Colonic mucosa (tissue), 4 donors: ENCODE results near the gene LPAR3. TPM values are rescaled to one million over a fixed set of nuclear protein-coding genes. Genes with fewer than 3 reads are reported as not detected.

ENCODE experiments used
- DNase-seq: peaks from one replicate; pipeline ENCODE4 v3.0.0-alpha.2; 2020
- H3K27ac ChIP-seq: fragments of 200-600 bp; one replicate; pipeline ENCODE4 v1.8.0; 2021
- H3K27me3 ChIP-seq: fragments of 200-600 bp; one replicate; pipeline ENCODE4 v1.8.0; 2021
- H3K36me3 ChIP-seq: fragments of 200-600 bp; one replicate; pipeline ENCODE4 v1.8.0; 2021
- H3K4me1 ChIP-seq: fragments of 200-600 bp; one replicate; pipeline ENCODE4 v1.8.0; 2021; ENCODE audit warnings: mild to moderate bottlenecking
- H3K4me3 ChIP-seq: fragments of 200-600 bp; one replicate; pipeline ENCODE4 v1.8.0; 2021
- H3K9ac ChIP-seq, 2 donors: one replicate each; pipeline ENCODE4 v1.7.0; 2013; ENCODE audit warnings: control low read depth in 2 of 2, low read depth in 2 of 2, low read length in 2 of 2
- H3K9me3 ChIP-seq: fragments of 200-600 bp; one replicate; pipeline ENCODE4 v1.8.0; 2021
- intact Hi-C: fragments of 100-400 bp; cut with DNase I; formaldehyde crosslinking; loops from one replicate; pipeline ENCODE4 v1.14.1; 2022
- total RNA-seq, 2 donors: library from RNA; stranded (reverse); fragmentation: NEBNext Ultra II Directional in 1 of 2; extraction: Animal tissue kit (Norgen Biotek cat#: 25700) in 1 of 2; gene quantifications; one replicate each; pipeline ENCODE4 v1.2.1, GENCODE V29; 2021
- TF ChIP-seq, protein P1 (sequence below): fragments of 200-600 bp; IDR thresholded peaks from one replicate; pipeline ENCODE4 v1.8.0; 2022; ENCODE audit warnings: antibody characterized with exemption, mild to moderate bottlenecking
- donor health status: healthy.
- donor health status: DM: no; HTN: no; CAD: no.
- donor health status: DM: no; HTN: no; CAD: no.

Gene LPAR3
- total RNA-seq, 2 donors from 2014 or later, result 2.3 to 3.6 TPM

DNA sequence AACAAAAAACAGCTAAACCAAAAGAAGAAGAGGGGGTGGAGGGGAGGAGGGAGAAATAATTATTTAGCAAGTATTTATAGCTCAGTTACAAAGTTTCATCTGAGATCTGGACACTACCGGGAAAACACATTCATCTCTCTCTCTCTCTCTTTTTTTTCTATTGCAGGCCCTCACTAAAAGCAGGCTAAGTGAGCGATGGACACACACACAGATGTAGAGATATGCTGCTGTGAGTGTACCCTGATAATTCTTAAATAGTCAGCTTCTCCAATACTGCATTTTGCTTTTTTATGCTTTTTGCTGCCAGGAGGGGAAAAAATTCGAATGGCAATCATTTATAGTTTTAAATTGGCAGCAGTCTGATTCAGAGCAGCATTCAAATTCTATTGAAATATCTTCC lies 65.0 kb downstream of the LPAR3 start:
- Histone ChIP-seq H3K4me1 (no peaks in the 10 kb centered on the region), H3K9me3 (no peaks in the 10 kb centered on the region), H3K4me3 (no peak overlapping the region), H3K9ac (no peak overlapping the region), H3K27ac (no peak overlapping the region), H3K36me3 (no peaks in the 10 kb centered on the region), H3K27me3 (no peaks in the 10 kb centered on the region)
- TF ChIP-seq, protein P1, sequence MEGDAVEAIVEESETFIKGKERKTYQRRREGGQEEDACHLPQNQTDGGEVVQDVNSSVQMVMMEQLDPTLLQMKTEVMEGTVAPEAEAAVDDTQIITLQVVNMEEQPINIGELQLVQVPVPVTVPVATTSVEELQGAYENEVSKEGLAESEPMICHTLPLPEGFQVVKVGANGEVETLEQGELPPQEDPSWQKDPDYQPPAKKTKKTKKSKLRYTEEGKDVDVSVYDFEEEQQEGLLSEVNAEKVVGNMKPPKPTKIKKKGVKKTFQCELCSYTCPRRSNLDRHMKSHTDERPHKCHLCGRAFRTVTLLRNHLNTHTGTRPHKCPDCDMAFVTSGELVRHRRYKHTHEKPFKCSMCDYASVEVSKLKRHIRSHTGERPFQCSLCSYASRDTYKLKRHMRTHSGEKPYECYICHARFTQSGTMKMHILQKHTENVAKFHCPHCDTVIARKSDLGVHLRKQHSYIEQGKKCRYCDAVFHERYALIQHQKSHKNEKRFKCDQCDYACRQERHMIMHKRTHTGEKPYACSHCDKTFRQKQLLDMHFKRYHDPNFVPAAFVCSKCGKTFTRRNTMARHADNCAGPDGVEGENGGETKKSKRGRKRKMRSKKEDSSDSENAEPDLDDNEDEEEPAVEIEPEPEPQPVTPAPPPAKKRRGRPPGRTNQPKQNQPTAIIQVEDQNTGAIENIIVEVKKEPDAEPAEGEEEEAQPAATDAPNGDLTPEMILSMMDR, result no peak
- DNase-seq, result no peak
- intact Hi-C loops, result no loop called here

DNA sequence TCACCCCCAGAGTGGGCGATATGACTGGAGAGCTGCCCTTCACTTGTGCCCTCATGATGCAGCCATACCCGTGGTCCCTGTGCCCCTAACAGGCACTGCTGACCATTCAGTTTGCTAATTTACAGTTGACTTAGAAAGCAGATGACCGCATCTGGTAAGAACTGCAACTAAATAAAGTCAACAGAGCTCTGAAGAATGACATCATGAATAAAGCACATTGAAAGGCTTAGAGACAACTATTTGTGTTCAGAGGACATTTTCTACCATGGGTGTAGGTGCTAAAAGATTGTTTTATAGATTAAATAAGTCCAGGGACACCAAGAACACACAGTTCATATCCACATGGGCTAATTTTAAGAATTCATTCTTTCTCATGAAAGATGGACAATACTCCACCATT lies 65.5 kb downstream of the LPAR3 start:
- Histone ChIP-seq H3K4me1 (no peaks in the 10 kb centered on the region), H3K9ac (no peak overlapping the region), H3K27ac (no peak overlapping the region), H3K27me3 (no peaks in the 10 kb centered on the region), H3K4me3 (no peak overlapping the region), H3K36me3 (no peaks in the 10 kb centered on the region), H3K9me3 (no peaks in the 10 kb centered on the region)
- intact Hi-C loops, result no loop called here
- TF ChIP-seq, protein P1, result no peak
- no peak for DNase-seq

DNA sequence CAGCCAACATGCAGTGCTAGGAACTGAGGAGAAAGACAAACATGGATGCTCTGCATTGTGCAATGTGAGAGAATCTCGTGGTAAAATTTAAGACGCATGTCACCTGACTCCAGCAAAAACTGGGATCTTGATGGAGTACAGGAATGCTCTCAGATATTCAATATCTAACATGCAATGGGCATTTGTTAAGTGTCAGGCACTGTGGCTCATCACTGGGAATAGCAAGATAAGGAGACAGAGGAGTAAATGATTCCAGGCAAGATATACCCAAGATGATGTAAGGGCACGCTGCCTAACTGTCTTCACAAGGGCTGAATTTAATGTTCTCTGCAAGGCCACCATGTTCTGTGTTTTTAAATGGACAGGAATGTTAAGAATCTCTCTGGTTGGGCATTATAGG lies 67.8 kb downstream of the LPAR3 start:
- Histone ChIP-seq H3K9me3 (no peaks in the 10 kb centered on the region), H3K9ac (no peak overlapping the region), H3K27ac (no peak overlapping the region), H3K4me1 (no peaks in the 10 kb centered on the region), H3K4me3 (no peak overlapping the region), H3K36me3 (no peaks in the 10 kb centered on the region), H3K27me3 (no peaks in the 10 kb centered on the region)
- TF ChIP-seq, protein P1, result no peak
- no peak for DNase-seq
- intact Hi-C loops, result no loop called here

DNA sequence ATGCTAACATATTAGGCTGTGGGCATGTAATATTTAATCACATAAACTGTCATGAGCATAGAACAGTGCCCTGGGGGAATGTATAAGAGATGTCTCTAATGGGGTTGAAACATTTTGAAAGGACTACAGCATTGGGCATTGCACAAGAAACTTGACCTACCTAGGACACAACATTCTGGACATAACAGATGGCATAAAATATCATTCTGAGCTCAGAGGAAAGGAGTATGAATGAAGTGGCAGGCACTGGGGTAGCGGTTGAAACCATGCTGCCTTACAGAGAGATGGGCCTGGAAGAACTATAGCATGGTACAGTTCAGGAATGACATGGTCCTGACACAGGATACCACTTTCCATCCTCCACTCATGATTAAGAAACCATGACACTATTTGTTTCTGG lies 69.0 kb downstream of the LPAR3 start:
- TF ChIP-seq, protein P1, result no peak
- H3K27me3 ChIP-seq, result no peaks in the 10 kb centered on the region
- no peak overlapping the region for H3K9ac ChIP-seq
- H3K9me3 ChIP-seq, result no peaks in the 10 kb centered on the region
- H3K4me1 ChIP-seq, result no peaks in the 10 kb centered on the region
- H3K4me3 ChIP-seq, result no peak overlapping the region
- no peak overlapping the region for H3K27ac ChIP-seq
- intact Hi-C loops, result no loop called here
- no peak for DNase-seq
- H3K36me3 ChIP-seq, result no peaks in the 10 kb centered on the region

DNA sequence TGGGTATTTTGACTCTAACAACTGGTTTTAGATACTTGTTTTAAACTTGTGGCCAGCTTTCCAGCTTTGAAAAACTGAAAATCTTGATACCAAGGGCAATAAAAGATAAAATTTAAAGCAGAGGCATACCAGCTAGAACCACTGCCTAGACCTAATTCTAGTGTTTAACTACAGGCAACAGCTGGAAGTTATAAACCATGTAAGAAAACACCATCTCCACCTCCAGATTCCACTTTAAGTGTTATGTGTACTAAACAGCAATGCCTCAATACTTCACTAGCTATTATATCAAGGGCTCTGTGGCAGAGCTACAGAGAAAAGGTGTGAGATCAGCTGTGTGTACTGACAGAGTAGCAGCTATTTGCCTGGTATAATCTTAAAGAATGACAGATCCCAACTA lies 69.5 kb downstream of the LPAR3 start:
- DNase-seq, result no peak
- H3K27ac ChIP-seq, result no peak overlapping the region
- H3K9ac ChIP-seq, result no peak overlapping the region
- no peaks in the 10 kb centered on the region for H3K4me1 ChIP-seq
- TF ChIP-seq, protein P1, result no peak
- H3K4me3 ChIP-seq, result no peak overlapping the region
- intact Hi-C loops, result no loop called here
- H3K36me3 ChIP-seq, result no peaks in the 10 kb centered on the region
- no peaks in the 10 kb centered on the region for H3K9me3 ChIP-seq
- H3K27me3 ChIP-seq, result no peaks in the 10 kb centered on the region

DNA sequence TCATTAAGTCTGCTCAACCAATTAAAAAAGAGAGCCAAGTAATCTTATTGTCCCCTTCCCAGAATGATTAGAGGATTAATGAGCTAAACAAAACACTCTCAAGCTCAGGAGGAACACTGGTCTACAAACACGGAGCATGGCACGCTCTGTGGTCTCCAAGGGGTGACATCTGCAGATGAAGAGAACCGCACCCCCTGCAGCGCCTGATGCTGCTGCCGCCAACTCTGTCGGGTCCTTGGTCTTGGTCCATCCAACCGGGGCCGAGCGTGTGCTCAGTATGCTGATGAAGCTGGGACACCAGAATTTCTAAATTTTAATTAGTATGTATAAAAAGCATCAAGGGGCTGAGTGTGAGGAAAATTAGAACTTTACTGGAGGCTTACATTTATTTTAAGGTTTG lies 82.7 kb downstream of the LPAR3 start:
- intact Hi-C loops, result no loop called here
- no peak overlapping the region for H3K4me3 ChIP-seq
- no peaks in the 10 kb centered on the region for H3K27me3 ChIP-seq
- no peaks in the 10 kb centered on the region for H3K4me1 ChIP-seq
- TF ChIP-seq, protein P1, result no peak
- H3K9me3 ChIP-seq, result no peaks in the 10 kb centered on the region
- no peak for DNase-seq
- no peak overlapping the region for H3K9ac ChIP-seq
- no peaks in the 10 kb centered on the region for H3K36me3 ChIP-seq
- H3K27ac ChIP-seq, result no peak overlapping the region
